Measurements from ENCODE around the gene SYT1. TPM values are rescaled to one million over a fixed set of nuclear protein-coding genes. Genes with fewer than 3 reads are reported as not detected.

The SYT1 gene
- total RNA-seq, 1 experiment from 2014 or later, result 15.8 TPM

DNA sequence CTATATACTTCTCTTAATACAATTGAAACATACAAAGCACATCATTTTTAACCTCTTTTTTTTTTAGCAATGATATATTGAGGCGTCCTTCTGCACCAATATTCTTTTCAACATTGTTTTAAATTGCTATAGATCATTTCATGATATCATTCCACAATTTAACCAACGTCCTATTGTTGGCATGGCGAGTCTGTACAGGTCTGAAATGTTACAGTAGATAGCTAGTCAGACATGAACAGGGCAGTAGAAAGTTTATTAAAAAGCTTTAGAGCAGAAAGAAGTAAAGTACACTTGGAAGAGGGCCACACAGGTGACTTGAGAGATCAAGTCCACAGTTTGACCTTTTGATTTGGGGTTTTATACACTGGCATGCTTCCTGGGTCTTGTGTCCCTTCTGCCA, 547.2 kb downstream of the SYT1 start:
- Mint-ChIP-seq H3K4me3 (no peak overlapping the region), H3K27me3 (ENCODE audit: low read depth) (no peaks in the 10 kb centered on the region), H3K36me3 (ENCODE audit: insufficient read depth in 1 of 3, low read depth in 3 of 3) (no peaks in the 10 kb centered on the region), H3K4me1 (peaks cover 30 to 33% of the 10 kb centered on the region in 2 experiments), H3K27ac (peak overlapping the region in 1 of 3 experiments; percentile 93; a peak in 1 of 7 replicates), H3K9me3 (no peaks in the 10 kb centered on the region)
- H3K79me2 ChIP-seq (ENCODE audit: insufficient read depth, low read length), result no peaks in the 10 kb centered on the region
- H2AFZ ChIP-seq (ENCODE audit: low read length), result no peak overlapping the region
- no peak overlapping the region for H2BK120ac ChIP-seq (ENCODE audit: low read depth, low read length, poor library complexity, severe bottlenecking)
- no peak overlapping the region for H3T11ph ChIP-seq (ENCODE audit: low read length)
- no peak overlapping the region for H3K14ac ChIP-seq (ENCODE audit: insufficient read depth, low read length)
- H2AK5ac ChIP-seq (ENCODE audit: insufficient read length, low read length), result no peak overlapping the region
- no CpG with 5 or more reads among the region's 3 CpGs for WGBS (ENCODE audit: extremely low coverage, insufficient read length, low lambda C conversion rate)
- H2BK20ac ChIP-seq (ENCODE audit: low read depth, low read length, poor library complexity, severe bottlenecking), result no peak overlapping the region
- no peak overlapping the region for H3K9ac ChIP-seq (ENCODE audit: extremely low read depth, insufficient read length, low read length)
- H3K56ac ChIP-seq (ENCODE audit: insufficient read length, low read depth, low read length), result no peak overlapping the region
- no peak overlapping the region for H4K8ac ChIP-seq (replicated peaks; ENCODE audit: insufficient read length, low read depth, low read length)
- H3K27me3 ChIP-seq (ENCODE audit: insufficient read depth, low read length), result no peaks in the 10 kb centered on the region
- H2BK12ac ChIP-seq (ENCODE audit: insufficient read length, low read depth, low read length), result no peak overlapping the region
- H2BK15ac ChIP-seq (ENCODE audit: low read depth, low read length), result no peak overlapping the region
- no peak overlapping the region for H3K18ac ChIP-seq (ENCODE audit: insufficient read length, low read depth, low read length)
- H3K79me1 ChIP-seq (ENCODE audit: insufficient read depth, low read depth, low read length, poor library complexity, severe bottlenecking), result no peaks in the 10 kb centered on the region
- no peak overlapping the region for H3K27ac ChIP-seq (ENCODE audit: insufficient read length, low read depth, low read length)
- TF ChIP-seq, protein P1, sequence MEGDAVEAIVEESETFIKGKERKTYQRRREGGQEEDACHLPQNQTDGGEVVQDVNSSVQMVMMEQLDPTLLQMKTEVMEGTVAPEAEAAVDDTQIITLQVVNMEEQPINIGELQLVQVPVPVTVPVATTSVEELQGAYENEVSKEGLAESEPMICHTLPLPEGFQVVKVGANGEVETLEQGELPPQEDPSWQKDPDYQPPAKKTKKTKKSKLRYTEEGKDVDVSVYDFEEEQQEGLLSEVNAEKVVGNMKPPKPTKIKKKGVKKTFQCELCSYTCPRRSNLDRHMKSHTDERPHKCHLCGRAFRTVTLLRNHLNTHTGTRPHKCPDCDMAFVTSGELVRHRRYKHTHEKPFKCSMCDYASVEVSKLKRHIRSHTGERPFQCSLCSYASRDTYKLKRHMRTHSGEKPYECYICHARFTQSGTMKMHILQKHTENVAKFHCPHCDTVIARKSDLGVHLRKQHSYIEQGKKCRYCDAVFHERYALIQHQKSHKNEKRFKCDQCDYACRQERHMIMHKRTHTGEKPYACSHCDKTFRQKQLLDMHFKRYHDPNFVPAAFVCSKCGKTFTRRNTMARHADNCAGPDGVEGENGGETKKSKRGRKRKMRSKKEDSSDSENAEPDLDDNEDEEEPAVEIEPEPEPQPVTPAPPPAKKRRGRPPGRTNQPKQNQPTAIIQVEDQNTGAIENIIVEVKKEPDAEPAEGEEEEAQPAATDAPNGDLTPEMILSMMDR (conservative IDR thresholded peaks at IDR 0.05), result no peak
- H2BK5ac ChIP-seq (ENCODE audit: insufficient read length, low read length), result no peak overlapping the region
- H3K4me1 ChIP-seq (ENCODE audit: insufficient read depth, low read length), result peaks cover 5% of the 10 kb centered on the region; the same call in 1 of the 2 replicates
- H3K23me2 ChIP-seq (ENCODE audit: insufficient read length, low read depth, low read length, poor library complexity, severe bottlenecking), result no peaks in the 10 kb centered on the region
- no peaks in the 10 kb centered on the region for H3K9me3 ChIP-seq (ENCODE audit: control insufficient read depth, low read depth, low read length)
- no peaks in the 10 kb centered on the region for H4K20me1 ChIP-seq (ENCODE audit: control insufficient read depth, insufficient read depth, insufficient read length)
- no peak overlapping the region for H4K91ac ChIP-seq (ENCODE audit: insufficient read length, low read depth, low read length)
- no peak for DNase-seq
- H4K5ac ChIP-seq (ENCODE audit: insufficient read length, low read depth, low read length), result no peak overlapping the region
- H3K4me2 ChIP-seq (ENCODE audit: insufficient read depth, insufficient read length, low read length), result no peak overlapping the region
- H3K4ac ChIP-seq (ENCODE audit: low read depth, low read length), result no peak overlapping the region
- no peak overlapping the region for H3K23ac ChIP-seq (ENCODE audit: insufficient read length, low read depth, low read length)

Measured in H9 (cell line).